Stimulated activated CD4-positive, alpha-beta T cell treated with anti-CD3 and anti-CD28 coated beads, Interleukin-2, amount 100 ng/mL, for 24 hours (primary cell): ENCODE data around the gene TLR3.

Experiments used
- DNase-seq, 2 donors: peaks; one replicate each; pipeline ENCODE4 v3.0.0-alpha.2; 2020

Gene TLR3

GRCh38 chr4:186105647-186106321 lies 36.8 kb downstream of the TLR3 start:
- DNase-seq, result no peak

DNA sequence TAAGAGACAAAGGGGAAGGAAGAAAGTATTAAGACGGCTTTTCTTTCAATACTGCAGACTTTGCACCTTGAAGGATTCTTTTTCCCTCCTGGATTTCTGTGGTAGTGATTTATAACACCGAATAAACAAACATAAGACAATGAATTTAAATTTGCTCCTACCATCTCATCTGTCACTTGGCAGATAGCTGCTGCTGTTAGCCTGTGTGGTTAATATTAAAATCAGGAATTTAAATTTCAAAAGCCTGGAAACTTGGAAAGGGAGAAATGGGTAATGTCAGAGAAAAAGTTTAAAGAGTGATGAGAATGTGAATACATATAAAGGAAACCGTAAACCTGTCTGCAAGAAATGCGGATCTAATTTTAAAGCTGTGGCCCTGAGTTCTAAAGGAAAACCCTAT lies 39.0 kb downstream of the TLR3 start:
- no peak for DNase-seq

- DNase-seq, result no peak
Observed at GRCh38 chr4:186108391-186108790, 39.4 kb downstream of the TLR3 start.

- DNase-seq, result no peak
Observed at GRCh38 chr4:186109245-186109644, 40.3 kb downstream of the TLR3 start.

- DNase-seq, result no peak
Observed at GRCh38 chr4:186116697-186117096, 47.7 kb downstream of the TLR3 start.

GRCh38 chr4:186118582-186118981 lies 49.6 kb downstream of the TLR3 start:
- no peak for DNase-seq

GRCh38 chr4:186121057-186121456 lies 52.1 kb downstream of the TLR3 start:
- no peak for DNase-seq

DNA sequence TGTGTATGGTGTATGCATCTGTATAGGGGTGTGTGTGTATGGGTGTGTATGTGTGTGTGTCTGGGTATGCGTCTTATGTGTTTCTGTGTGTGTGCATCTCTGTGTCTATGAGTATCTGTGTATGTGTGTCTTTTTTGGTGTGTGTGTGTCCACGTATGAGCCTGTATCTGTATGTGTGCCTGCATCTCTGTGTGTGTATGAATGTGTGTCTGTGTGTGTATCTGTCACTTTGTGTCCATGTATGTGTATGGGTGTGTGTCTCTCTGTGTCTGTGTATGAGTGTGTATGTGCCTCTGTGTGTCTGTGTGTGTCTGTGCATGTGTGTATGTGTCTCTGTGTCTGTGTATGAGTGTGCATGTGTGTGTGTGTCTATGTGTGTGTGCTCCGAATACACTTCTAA lies 59.9 kb downstream of the TLR3 start:
- DNase-seq, result no peak

DNA sequence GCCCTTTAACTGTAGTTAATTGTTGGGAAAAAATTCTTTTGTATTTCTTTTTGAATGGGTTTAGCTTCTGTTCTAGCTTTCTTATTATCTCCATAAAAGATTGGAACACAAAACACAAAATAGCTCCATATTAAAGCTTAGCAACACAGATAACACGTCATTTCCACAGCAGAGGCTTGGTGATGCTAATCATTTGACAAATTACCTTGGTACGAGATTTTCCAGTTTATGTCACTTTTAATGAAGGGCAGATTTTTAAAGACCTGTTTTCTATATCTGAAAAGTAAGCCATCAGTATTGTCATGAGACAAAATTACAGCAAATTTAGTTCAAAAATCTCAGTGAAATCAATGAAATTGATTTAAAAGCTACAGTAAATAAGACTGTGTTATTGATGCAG lies 63.0 kb downstream of the TLR3 start:
- no peak for DNase-seq

DNA sequence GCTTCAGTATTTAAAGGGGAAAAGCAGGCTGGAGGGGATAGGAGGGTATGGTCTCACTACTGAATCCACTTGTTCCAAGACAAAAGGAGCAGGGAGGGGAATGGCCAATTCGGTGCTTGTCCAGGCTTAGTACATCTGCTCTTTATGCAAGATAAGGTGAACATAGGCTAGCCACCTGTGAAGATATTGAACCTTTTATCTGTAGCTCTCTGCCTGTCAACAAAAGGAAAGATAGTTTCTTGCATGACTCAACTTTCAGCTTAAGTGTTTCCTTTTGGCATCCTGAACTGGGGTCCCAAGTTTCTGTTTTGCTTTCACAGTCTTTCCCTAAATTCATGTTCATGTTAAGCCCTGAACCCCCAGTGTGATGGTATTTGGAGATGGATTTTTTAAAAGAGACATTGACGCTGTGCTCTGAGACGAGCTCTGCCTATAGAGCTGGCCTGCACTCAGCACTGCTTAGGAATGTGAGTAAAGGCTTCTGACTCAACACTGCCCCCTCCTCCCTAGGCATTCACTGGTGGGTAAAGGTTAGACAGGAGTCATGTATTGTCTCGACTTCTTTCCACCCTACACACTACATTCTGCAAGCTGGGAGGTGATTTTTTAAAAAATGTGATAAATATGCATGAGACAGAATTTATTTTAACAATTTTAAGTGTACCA lies 63.8 kb downstream of the TLR3 start:
- DNase-seq, result no peak

DNA sequence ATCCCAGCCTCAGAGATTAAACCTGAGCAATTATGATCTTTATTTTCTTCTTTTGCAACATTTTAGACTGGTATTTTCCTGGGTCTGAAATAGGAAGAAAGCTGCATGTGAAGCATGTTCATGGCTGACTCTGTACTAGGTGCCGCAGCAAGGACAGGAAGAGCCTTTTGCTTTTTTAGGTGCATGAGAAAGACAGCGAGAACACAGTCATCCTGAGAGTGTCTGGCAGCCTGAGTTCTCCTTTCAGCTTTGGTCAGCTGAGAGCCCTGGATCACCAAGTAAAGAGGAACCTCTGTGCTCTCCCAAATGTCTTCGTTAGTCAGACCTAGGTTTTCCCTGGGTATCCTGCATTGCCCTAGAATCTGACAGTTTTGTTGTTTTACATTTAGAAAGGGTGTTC lies 65.3 kb downstream of the TLR3 start:
- DNase-seq, result no peak

GRCh38 chr4:186134861-186135260 lies 65.9 kb downstream of the TLR3 start:
- no peak for DNase-seq

DNA sequence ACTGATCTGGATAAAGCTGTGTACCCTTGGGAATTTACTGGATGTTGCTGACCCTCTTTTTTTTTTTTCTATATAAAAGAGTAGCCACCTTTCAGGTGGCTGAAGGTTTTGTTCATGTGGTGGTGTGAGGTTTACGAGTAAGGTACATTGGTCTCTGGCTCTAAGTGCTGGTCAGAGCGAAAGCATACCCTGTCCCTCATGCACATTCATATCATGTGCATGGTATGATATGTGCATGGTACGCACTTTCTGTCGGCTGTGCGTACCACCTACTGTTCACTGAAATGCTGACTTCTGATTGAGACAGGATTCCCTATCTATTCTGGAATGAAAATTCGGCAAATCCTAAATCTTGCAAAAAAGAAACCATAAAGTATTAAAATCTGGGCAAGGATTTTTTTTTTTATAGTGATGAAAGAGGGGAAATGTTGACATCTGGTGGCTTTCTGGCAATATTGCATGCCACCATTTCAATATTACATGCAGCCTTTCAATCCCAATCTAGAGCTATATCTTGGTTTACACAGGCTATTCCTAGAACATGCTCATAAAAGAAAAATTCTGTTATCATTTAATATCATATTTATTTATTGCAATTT lies 68.3 kb downstream of the TLR3 start:
- DNase-seq, result no peak
